NCI-H2029 treated with DMSO at 0.1 percent for 48 hours (cell line): ENCODE measurements around the gene GPR84.

Experiments
- DNase-seq: peaks from one replicate; lab custom pipeline; 2025; lab: John Stamatoyannopoulos, UW

The GPR84 gene

DNA sequence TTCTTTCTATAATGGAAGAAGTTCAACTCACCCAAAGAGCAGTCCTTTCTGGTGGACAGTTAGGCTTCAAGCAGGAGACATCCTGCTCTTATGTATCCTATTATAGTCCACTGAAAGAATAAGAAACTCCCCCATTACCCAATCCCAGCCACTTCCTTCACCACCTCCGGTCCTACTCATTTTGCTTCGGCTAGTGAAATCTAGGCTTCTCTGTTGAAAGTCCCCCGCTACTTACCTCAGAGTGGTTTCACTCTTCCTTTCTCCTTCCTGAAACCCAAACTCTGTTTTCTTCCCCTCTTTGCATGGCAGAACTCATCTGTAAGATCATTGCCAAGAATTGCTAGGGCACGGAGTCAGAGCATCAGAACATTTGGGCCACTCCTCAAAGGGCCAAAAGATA lies at the start of gene GPR84:
GPR84 (minus strand) TSS at position 74 of the 400 bp plus-strand sequence. CDS start 635 bp downstream, outside the sequence.
- no peak for DNase-seq

DNA sequence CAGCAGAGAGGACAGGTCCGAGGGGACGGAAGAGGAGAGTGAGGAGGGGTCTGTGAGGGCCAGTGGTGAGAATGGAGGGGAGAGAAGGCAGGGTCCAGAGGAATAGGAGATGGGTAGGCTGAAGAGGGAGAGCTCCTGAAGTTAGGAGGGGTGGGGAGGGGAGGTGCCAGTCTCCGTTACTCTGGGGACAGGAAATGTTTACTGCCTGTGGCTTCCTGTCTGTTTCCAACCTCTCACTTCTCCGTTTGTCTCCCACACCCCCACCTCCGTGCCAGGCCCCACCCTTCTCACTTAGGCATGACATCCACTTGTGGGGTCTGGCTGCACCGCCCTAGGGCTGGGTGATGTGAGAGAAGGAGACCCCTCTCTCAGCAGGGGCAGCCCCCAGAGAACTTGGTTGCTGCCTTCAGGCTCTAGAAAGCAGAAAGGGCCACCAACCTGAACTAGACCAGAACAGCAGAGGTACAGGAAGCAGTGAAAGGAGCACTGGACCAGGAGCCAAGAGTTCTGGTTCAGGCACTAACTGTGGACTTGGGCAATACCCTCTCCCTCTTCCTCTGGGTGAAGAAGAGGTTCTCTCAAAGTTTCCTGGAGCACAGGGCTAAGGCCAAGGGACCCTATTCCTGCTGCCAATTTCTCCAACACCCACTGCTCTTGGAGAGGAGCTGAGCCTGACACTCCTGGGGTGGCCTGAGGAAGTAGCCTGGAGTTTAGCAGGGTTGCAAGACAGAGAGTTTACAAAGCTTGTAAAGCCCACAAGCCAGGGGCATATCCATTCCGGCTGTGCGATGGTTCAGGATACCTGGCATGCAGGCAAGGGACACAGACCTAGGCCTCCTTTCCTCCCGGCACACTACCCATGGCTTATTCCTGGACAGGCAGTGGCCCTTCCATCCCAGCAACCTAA lies 49.3 kb upstream of the GPR84 start:
- DNase-seq: no peak

GRCh38 chr12:54412786-54413185 lies 48.5 kb upstream of the GPR84 start:
- DNase-seq: no peak

DNA sequence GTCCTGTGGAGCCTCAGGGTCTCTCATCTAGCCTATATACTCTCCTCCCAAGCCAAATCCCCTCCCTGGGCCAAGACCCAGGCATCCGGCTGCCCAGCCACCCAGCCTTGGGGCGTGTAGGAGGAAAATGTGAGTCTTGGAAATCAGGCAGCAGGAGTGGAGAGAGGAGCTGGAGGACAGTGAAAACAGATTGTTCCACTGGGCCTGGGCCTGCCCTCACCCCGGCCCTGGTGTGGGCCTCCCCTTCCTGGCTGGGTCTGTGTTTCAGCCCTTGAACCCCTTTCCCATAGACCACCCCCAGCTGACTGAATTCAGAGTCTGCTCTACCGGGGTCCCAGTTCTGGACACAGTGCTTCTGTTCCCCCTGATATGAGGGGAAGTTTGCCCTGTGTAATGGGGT lies 48.1 kb upstream of the GPR84 start:
- DNase-seq: no peak

GRCh38 chr12:54411391-54412241 lies 47.3 kb upstream of the GPR84 start:
- no peak for DNase-seq

DNA sequence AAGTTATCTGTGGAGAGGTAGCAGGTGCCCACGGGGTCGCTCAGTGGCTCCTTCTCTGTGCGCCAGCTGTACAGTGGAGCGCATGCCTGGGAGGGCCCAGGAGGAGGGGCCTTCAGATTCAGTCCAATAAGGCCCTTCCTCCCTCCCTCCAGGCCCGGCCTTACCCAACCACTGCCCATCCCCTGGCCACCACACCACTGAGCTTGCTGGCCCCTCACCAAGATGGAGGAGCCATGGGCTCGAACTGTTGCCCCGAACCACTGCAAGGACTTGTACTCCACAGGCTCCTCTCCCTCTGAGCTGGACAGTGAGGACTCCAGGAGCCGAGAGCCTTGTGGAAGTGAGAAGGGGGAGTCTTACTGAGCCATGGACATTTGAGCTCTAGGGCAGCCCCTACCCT lies 45.0 kb upstream of the GPR84 start:
- DNase-seq: no peak

DNA sequence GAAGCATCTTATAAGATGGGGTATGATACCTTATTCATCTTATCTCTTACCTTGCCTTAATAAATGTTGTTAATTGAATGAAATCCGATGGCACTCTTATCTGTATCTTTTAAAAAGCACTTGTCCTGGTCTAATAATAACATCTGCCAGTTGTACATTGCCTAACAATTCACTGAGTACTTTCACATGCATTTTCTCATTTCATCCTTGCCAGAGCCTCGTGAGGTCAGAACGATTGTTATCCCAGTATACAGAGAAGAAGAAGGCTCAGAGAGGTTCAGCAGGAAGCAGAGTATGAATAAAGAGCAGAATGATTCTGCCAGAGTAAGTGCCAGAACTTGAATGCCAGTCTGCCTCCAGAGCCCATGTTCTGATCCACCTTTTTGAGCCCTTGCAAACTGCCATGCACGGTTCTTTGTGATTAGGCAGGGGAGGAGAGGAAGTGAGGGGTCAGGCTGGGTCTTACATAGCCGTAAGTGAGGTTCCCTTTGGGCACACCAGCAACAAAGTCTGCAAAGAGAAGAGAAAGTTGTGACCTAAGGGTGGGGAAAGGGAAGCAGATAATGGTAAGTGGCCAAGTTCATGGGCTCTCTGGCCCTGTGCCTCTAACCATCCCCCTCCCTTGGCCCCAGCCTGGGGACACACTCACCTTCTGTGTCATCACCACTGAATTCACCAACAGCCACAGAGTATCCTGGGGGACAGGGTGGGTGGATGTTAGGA lies 43.1 kb upstream of the GPR84 start:
- DNase-seq: no peak

- DNase-seq: no peak
Observed at GRCh38 chr12:54405573-54405972, 41.3 kb upstream of the GPR84 start.

- DNase-seq: no peak
Observed at GRCh38 chr12:54405106-54405505, 40.8 kb upstream of the GPR84 start.

- peak; percentile 26 for DNase-seq
Observed at GRCh38 chr12:54404061-54405004, 40.0 kb upstream of the GPR84 start.

DNA sequence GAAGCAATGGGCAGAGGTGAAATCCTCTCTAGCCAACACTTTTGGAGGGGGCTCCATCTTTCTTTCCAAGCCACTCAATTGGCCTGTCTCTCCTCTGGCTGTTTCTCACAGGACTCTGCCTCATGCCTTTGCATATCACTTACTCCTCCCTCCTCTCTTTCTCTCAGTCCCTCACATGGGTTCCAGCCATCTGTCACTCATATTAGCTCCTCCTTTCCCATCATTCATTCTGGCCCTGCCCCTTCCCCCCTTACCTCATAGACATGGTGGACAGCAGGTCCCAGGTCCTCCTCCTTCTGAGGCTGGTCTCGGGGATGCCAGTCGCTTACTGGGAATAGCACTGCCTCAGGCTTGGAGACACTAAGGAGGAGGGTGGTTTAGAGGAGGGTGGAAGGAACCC lies 36.8 kb upstream of the GPR84 start:
- DNase-seq: no peak

DNA sequence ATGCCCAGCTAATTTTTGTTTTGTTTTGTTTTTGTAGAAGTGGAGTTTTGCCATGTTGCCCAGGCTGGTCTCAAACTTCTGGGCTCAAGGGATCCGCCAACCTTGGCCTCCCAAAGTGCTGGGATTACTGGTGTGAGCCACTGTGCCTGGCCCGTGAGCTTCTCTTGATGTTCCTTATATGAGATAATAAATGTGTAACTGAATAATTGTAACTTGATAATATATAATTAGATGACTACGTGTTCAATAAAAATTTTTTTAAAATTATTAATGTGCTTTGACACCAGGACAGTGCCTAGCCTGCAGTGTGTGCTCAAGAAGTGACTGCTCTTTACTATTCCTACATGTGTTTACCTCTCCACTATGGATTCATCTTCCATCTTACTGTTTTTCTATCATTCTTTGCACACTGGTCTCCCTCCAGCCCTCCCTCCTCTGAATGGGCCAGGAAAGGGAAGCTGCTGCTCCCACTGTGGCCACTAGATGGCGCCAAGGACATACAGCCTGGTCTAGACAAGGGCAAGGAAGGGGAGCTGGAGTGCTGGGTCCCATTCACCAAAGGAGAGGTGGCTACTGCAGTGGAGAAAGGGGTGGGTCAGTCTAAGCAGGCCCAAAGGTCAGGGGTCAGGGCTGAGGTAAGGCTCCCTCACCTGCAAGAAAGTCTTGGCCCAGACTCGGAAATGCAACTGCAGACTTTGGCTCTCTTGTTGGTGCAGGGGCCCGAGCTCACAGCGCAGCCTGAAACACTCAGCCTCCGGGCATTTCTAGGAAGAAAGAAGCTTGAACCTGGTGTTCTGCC lies 34.9 kb upstream of the GPR84 start:
- peak; percentile 73 for DNase-seq

DNA sequence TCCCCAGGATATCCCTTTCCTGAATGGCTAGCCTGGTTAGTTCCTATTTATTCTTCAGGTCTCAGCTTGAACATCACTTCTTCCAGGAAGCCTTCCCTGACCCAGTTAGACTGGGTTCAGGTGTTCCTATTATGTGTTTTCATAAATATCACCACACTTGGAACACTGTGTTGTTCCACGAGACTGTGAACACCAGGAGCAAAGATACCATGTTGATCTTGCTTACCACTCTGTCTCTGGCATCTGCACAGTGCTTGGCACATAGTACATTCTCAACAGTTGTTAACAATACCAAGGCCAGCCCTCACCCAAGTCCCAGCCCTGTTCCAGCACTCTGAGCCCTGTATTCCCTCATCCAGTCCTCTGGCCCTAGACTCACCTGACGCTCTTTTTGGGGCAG lies 33.9 kb upstream of the GPR84 start:
- no peak for DNase-seq

- no peak for DNase-seq
Observed at GRCh38 chr12:54397157-54397556, 32.9 kb upstream of the GPR84 start.

DNA sequence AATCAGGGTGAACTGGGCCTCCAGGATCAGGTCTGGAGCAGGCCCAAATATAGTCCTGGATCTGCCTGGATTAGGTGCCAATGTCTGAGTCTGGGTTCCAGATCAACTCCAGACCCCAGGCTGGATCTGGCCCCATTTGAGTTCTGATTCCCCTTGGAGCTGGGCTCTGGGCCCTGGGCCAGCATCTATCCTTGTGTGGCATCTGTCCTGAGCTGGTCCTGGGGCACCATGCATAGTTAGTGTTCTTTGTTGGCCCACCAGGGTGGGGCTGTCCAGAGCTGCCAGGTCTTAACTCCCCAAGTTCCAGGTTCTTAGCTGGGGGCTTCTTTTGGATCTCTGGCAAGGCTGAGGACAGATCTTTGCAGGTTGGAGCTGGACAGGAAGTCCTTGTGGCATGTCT lies 31.3 kb upstream of the GPR84 start:
- DNase-seq: no peak

DNA sequence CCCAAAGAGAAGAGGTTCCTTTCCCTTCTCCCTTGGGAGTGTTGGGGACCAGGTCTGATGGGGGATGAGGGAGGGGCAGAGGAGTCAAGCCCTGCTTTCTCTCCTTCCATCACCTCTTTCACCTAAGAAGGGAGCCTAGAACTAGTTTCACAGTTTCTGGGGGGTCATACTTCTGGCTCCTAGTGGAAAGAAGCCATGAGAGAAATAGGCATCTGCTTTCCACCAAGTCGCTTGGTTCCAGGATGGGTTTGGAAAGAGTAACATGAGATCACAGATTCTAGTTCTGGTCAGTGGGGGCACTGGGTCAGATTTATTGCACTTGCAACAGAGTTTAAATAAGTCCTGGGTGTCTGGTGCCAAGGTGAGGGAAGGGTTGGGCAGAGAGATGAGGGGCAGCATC lies 30.7 kb upstream of the GPR84 start:
- DNase-seq: no peak

DNA sequence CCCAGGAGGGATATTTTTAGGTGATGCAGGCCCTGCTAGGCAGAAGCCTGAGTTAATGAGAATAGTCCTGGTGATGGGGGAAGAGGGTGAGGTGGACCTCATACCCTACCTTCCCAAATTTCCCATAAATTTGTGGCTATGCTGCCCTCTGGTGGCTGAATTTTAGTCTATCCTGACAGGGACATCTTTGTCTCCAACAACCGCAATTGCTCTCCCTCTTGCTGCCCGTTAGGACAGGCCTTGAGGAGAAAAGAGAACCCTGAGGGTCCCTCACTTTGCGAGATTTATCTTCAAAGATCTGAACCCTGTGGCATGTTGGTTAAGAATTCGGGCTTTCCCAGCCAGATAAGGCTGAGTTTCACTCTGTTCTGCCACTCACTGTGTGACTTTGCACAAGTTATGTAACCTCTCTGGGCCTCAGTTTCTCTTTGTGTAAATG lies 30.0 kb upstream of the GPR84 start:
- DNase-seq: peak; percentile 62

DNA sequence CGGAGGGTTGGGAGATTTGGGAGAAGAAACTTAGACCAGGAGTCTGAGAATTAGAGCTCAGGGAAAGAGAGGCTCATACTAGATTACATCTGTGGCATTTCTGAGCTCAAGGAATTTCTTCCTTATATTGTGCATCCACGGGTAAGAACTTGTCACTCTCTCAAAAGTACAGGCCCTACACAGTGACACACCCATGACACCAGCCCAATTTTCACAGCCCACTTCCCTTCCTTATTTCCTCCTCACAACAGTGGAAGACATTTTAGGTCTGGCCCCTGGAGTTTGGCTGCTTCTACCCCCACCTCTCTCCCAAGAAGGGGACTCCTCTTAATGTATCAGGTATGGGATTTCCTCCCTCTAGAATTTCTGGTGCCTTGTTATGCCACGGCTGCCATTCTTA lies 29.5 kb upstream of the GPR84 start:
- DNase-seq: no peak

DNA sequence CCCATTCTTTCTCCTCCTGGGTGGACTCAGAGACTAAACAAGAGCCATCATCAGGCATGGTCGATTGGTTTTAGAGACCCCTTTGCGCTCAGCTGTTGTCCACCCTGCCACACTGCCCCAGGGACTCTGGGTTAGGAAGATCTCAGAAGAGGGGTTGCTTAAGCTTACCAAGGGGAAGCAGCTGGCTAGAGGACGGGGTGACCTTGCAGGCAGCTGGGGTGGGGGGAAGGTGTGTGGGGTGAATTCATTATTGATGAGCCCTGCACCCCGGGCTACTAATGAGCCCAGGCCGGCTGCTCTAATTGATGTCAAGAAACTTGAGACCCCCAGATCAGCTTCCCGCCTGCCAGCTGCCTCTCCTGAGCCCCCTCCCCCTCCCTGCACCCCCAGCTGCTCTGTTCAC lies 28.9 kb upstream of the GPR84 start:
- no peak for DNase-seq

DNA sequence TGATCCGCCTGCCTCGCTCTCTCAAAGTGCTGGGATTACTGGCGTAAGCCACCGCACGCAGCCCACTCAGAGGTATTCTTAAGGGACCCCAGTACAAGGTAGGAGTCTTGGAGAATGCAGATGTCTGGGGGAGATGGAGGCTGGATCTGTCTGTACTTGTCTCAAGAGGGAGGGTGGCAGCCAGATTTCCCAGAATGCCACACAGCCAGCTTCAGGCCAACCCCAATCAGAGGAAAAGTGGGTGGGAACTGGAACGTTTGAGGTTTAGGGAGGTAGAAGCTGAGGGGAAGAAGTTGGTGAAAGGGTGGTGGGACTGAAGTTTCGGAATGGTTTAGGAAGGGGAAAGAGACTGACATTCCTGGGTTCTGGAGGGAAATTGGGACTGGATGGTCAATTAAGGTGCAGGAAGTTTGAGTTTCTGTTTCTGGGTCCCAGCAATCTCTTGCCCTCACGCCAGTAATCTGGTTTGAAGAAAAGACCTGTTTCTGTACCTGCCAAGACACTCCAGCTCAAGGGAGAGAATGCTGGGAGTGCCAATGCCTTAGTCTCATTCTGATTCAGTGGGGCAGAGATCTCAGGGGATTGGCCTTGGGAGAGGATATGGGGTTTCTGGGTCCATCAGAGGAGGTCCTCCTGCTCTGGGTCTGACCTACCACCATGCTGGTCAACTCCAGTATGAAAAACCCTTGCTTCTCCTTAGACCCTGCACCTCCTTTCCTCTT lies 28.4 kb upstream of the GPR84 start:
- no peak for DNase-seq
